Measurements from ENCODE around the gene TSEN34.

DNA sequence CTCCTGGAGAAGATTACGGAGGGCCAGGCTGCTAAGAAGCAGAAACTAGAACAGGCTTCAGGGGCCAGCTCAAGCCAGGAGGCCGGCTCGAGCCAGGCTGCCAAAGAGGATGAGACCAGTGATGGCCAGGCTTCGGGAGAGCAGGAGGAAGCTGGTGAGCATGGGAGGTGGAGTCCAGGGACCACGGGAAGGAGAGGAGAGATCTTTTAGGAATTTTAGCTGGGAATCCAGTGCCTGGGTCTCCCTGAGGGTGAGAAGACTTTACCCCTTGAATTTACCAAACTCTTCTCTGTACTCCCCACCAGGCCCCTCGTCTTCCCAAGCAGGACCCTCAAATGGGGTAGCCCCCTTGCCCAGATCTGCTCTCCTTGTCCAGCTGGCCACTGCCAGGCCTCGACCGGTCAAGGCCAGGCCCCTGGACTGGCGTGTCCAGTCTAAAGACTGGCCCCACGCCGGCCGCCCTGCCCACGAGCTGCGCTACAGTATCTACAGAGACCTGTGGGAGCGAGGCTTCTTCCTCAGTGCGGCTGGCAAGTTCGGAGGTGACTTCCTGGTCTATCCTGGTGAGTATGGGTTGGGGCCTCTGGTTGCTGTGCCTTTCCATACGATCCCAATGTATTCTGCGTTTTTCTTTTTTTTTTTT, 824 bp downstream of the TSEN34 start:
- TF ChIP-seq, protein P1, sequence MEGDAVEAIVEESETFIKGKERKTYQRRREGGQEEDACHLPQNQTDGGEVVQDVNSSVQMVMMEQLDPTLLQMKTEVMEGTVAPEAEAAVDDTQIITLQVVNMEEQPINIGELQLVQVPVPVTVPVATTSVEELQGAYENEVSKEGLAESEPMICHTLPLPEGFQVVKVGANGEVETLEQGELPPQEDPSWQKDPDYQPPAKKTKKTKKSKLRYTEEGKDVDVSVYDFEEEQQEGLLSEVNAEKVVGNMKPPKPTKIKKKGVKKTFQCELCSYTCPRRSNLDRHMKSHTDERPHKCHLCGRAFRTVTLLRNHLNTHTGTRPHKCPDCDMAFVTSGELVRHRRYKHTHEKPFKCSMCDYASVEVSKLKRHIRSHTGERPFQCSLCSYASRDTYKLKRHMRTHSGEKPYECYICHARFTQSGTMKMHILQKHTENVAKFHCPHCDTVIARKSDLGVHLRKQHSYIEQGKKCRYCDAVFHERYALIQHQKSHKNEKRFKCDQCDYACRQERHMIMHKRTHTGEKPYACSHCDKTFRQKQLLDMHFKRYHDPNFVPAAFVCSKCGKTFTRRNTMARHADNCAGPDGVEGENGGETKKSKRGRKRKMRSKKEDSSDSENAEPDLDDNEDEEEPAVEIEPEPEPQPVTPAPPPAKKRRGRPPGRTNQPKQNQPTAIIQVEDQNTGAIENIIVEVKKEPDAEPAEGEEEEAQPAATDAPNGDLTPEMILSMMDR (conservative IDR thresholded peaks at IDR 0.05; ENCODE audit: low read depth, low read length) = no peak
- no peak for TF ChIP-seq EZH2 (IDR thresholded peaks at IDR 0.05; ENCODE audit: low read length, unreplicated experiment)
